Trophoblast cell (in vitro differentiated cells and primary cell): Measurements from ENCODE around the gene CDHR4.
"Not testable (repeated sequence)": the region's sequence is repeated elsewhere in the genome, so short reads cannot be mapped to it uniquely, and the experiment has no call there.

Source experiments
- DNase-seq, 2 donors: peaks; one replicate each; pipeline ENCODE4 v3.0.0-alpha.2; 2016
- H2AFZ ChIP-seq: 2 replicates; pipeline ENCODE4 v1.6.1; 2013; ENCODE audit warnings: low read length, moderate library complexity, mild to moderate bottlenecking; ENCODE audit not compliant: insufficient read depth, poor library complexity
- H2AK5ac ChIP-seq: 2 replicates; pipeline ENCODE4 v1.6.1; 2013; ENCODE audit warnings: mild to moderate bottlenecking, low read length
- H2BK120ac ChIP-seq: 2 replicates; pipeline ENCODE4 v1.6.1; 2013; ENCODE audit warnings: low read length, mild to moderate bottlenecking, moderate library complexity; ENCODE audit not compliant: insufficient read depth, poor library complexity
- H2BK12ac ChIP-seq: 2 replicates; pipeline ENCODE4 v1.6.1; 2013; ENCODE audit warnings: mild to moderate bottlenecking, low read length, moderate library complexity
- H2BK5ac ChIP-seq: 2 replicates; pipeline ENCODE4 v1.6.1; 2013; ENCODE audit warnings: low read length, low read depth, moderate library complexity, mild to moderate bottlenecking; ENCODE audit not compliant: poor library complexity
- H3K14ac ChIP-seq: 2 replicates; pipeline ENCODE4 v1.6.1; 2013; ENCODE audit warnings: mild to moderate bottlenecking, low read length
- H3K18ac ChIP-seq: 2 replicates; pipeline ENCODE4 v1.6.1; 2013; ENCODE audit warnings: mild to moderate bottlenecking, low read length
- H3K23ac ChIP-seq: 2 replicates; pipeline ENCODE4 v1.6.1; 2013; ENCODE audit warnings: low read length
- H3K27ac ChIP-seq: 2 replicates; pipeline ENCODE4 v1.5.1; 2013; ENCODE audit warnings: low read depth, mild to moderate bottlenecking, inconsistent platforms, low read length, moderate library complexity
- H3K27me3 ChIP-seq: 2 replicates; pipeline ENCODE4 v1.6.1; 2013; ENCODE audit warnings: inconsistent platforms, mild to moderate bottlenecking, low read length, moderate library complexity; ENCODE audit not compliant: insufficient read depth
- H3K36me3 ChIP-seq, 2 experiments: 1 replicate in 1 of 2; 2 replicates in 1 of 2; pipeline ENCODE4 v1.6.1; 2013; ENCODE audit warnings: low read length in 2 of 2, mild to moderate bottlenecking in 2 of 2, moderate library complexity in 1 of 2; ENCODE audit not compliant: insufficient read depth in 2 of 2, control insufficient read depth in 1 of 2
- H3K4ac ChIP-seq: 2 replicates; pipeline ENCODE4 v1.6.1; 2013; ENCODE audit warnings: low read depth, mild to moderate bottlenecking, low read length, moderate library complexity
- H3K4me1 ChIP-seq, 2 experiments: 1 replicate in 1 of 2; 2 replicates in 1 of 2; pipeline ENCODE4 v1.6.1; 2013; ENCODE audit warnings: low read length in 2 of 2, mild to moderate bottlenecking in 2 of 2, moderate library complexity in 1 of 2; ENCODE audit not compliant: insufficient read depth in 2 of 2, control insufficient read depth in 1 of 2
- H3K4me2 ChIP-seq: 2 replicates; pipeline ENCODE4 v1.6.1; 2013; ENCODE audit warnings: inconsistent platforms, mild to moderate bottlenecking, low read length, moderate library complexity
- H3K4me3 ChIP-seq: 2 replicates; pipeline ENCODE4 v1.5.1; 2013; ENCODE audit warnings: mild to moderate bottlenecking, low read depth, low read length, inconsistent platforms
- H3K79me1 ChIP-seq: one replicate; pipeline ENCODE4 v1.6.1; 2013; ENCODE audit warnings: low read length
- H3K79me2 ChIP-seq: 2 replicates; pipeline ENCODE4 v1.6.1; 2013; ENCODE audit warnings: low read length, mild to moderate bottlenecking; ENCODE audit not compliant: control insufficient read depth, insufficient read depth, poor library complexity
- H3K9ac ChIP-seq: 2 replicates; pipeline ENCODE4 v1.6.1; 2013; ENCODE audit warnings: mild to moderate bottlenecking, low read length
- H3K9me3 ChIP-seq: 2 replicates; pipeline ENCODE4 v1.6.1; 2013; ENCODE audit warnings: low read depth, mild to moderate bottlenecking, control low read depth, inconsistent platforms, low read length; ENCODE audit not compliant: insufficient read depth
- H4K12ac ChIP-seq: 2 replicates; pipeline ENCODE4 v1.6.1; 2013; ENCODE audit warnings: low read depth, mild to moderate bottlenecking, low read length, moderate library complexity
- H4K8ac ChIP-seq: 2 replicates; pipeline ENCODE4 v1.6.1; 2013; ENCODE audit warnings: low read depth, mild to moderate bottlenecking, low read length, moderate library complexity
- H4K91ac ChIP-seq: one replicate; pipeline ENCODE4 v1.6.1; 2013; ENCODE audit warnings: low read depth, mild to moderate bottlenecking, low read length, moderate library complexity
- WGBS: extraction: QIAGEN DNeasy Blood & Tissue Kit; methylation state at CpG from one replicate; pipeline ENCODE4 v1.1.7; 2013; ENCODE audit warnings: missing lambda C conversion rate; ENCODE audit not compliant: insufficient read length, insufficient coverage; ENCODE audit errors: extremely low coverage; 5-methylcytosine and 5-hydroxymethylcytosine counted together

Gene CDHR4

GRCh38 chr3:49831341-49831740, 31.7 kb upstream of the CDHR4 start:
- no peak overlapping the region for H2BK120ac ChIP-seq
- peaks cover 29 to 36% of the 10 kb centered on the region in 2 experiments for H3K36me3 ChIP-seq
- H3K27me3 ChIP-seq = no peaks in the 10 kb centered on the region
- no peak overlapping the region for H4K8ac ChIP-seq
- H3K4me2 ChIP-seq = no peak overlapping the region
- no peak overlapping the region for H3K4me3 ChIP-seq
- H3K9ac ChIP-seq = no peak overlapping the region
- no CpG with 5 or more reads among the region's 3 CpGs for WGBS
- H2AK5ac ChIP-seq = no peak overlapping the region
- H3K23ac ChIP-seq = no peak overlapping the region
- no peaks in the 10 kb centered on the region for H3K79me2 ChIP-seq
- H4K12ac ChIP-seq = no peak overlapping the region
- no peak for DNase-seq
- no peak overlapping the region for H4K91ac ChIP-seq
- no peak overlapping the region for H2BK5ac ChIP-seq
- H3K14ac ChIP-seq = no peak overlapping the region
- no peak overlapping the region for H3K27ac ChIP-seq
- no peak overlapping the region for H2AFZ ChIP-seq
- no peaks in the 10 kb centered on the region for H3K4me1 ChIP-seq
- no peak overlapping the region for H3K18ac ChIP-seq
- no peaks in the 10 kb centered on the region for H3K79me1 ChIP-seq
- no peaks in the 10 kb centered on the region for H3K9me3 ChIP-seq
- no peak overlapping the region for H3K4ac ChIP-seq
- no peak overlapping the region for H2BK12ac ChIP-seq

DNA sequence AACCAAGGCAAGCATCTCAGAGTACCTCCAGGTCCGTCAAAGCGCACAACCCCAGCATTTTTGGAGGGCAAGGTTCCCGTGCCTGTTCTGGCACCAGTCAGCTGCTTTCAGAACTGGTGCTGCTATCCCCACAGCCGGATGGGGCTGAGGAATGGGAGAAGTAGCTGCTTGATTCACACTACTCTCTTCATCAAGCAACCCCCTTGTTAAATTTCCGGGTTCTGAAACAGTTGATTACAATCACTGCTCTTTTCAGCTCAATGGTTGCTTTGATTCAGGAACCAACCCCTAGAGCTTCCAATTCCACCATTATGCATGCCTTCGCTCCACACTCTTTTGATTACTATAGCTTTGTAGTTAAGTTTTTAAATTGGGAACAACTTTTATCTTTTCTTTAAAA, 26.3 kb upstream of the CDHR4 start:
- H3K79me2 ChIP-seq = no peaks in the 10 kb centered on the region
- H4K8ac ChIP-seq = no peak overlapping the region
- H3K4me1 ChIP-seq = no peaks in the 10 kb centered on the region
- H3K9me3 ChIP-seq = no peaks in the 10 kb centered on the region
- no peak overlapping the region for H2AFZ ChIP-seq
- DNase-seq = no peak
- no peak overlapping the region for H3K4ac ChIP-seq
- no peaks in the 10 kb centered on the region for H3K79me1 ChIP-seq
- no peak overlapping the region for H3K23ac ChIP-seq
- no peak overlapping the region for H4K91ac ChIP-seq
- H2BK5ac ChIP-seq = no peak overlapping the region
- no peaks in the 10 kb centered on the region for H3K27me3 ChIP-seq
- WGBS = no CpG with 5 or more reads among the region's 6 CpGs
- no peak overlapping the region for H3K14ac ChIP-seq
- H2AK5ac ChIP-seq = no peak overlapping the region
- H3K4me2 ChIP-seq = no peak overlapping the region
- H3K27ac ChIP-seq = no peak overlapping the region
- no peak overlapping the region for H3K9ac ChIP-seq
- H3K18ac ChIP-seq = no peak overlapping the region
- no peak overlapping the region for H2BK120ac ChIP-seq
- H4K12ac ChIP-seq = no peak overlapping the region
- no peak overlapping the region for H2BK12ac ChIP-seq
- H3K36me3 ChIP-seq = peaks cover 17 to 22% of the 10 kb centered on the region in 2 experiments
- no peak overlapping the region for H3K4me3 ChIP-seq

DNA sequence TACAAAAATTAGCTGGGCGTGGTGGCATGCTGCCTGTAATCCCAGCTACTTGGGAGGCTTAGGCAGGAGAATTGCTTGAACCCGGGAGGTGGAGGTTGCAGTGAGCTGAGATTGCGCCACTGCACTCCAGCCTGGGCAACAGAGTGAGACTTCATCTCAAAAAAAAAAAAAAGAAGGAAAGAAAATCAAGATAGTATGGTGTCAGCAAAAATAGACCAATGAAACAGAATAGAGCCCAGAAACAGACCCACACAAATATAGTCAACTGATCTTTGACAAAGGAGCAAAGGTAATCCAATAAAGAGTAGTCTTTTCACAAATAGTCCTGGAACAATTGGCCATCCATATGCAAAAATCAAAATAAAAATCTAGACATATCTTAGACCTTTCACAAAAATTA, 23.5 kb upstream of the CDHR4 start:
- H4K8ac ChIP-seq, DNase-seq, H3K27ac ChIP-seq, H3K4me3 ChIP-seq, H3K4me1 ChIP-seq, H3K14ac ChIP-seq, H3K79me2 ChIP-seq, H3K9ac ChIP-seq, H4K12ac ChIP-seq, H3K9me3 ChIP-seq, H3K4me2 ChIP-seq, H4K91ac ChIP-seq, H2BK5ac ChIP-seq, H2BK120ac ChIP-seq, H2BK12ac ChIP-seq, H3K4ac ChIP-seq, H3K27me3 ChIP-seq, H3K79me1 ChIP-seq, H3K36me3 ChIP-seq, H2AFZ ChIP-seq, H3K18ac ChIP-seq, H2AK5ac ChIP-seq, H3K23ac ChIP-seq: not testable (repeated sequence)
- no CpG with 5 or more reads among the region's 3 CpGs for WGBS

DNA sequence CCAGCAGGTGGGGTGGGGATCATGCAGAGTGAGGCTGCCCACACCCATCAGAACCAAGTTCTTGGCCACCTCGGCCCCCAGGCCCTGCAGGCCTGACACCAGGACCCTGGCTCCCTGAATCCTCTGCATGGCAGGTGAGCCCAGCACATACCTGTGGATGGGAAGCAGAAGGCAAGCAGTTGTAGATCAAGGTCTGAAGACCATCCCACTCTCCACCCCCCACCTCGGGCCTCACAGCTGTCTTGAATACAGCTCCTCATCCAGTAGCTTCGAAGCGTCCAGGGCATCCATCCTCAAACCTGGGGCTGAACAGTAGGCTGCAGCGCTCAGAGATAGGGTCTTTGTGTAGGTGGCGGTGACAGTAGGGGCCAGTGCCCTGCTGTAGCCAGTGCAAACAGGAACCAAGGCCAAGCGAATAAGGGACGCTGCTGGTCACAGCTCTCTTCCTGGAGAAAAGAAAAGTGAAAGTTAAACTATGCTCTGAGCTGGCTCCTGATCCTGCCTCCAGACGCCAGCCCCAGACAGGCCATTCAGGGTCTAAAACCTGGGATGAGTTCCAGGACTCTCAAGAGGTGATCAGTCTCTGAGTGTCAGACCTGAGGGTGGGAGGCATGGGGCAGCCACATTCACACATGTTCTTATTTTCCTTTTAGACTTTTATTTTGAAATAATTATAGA, 14.0 kb upstream of the CDHR4 start, which contains the start of gene UBA7:
TSS of gene UBA7 (minus strand) at position 457 of the 678 bp plus-strand sequence. CDS start at position 291, 166 bp downstream.
- WGBS = no CpG with 5 or more reads among the region's 9 CpGs
- H2BK5ac ChIP-seq = no peak within 1 kb of the TSS
- H2AFZ ChIP-seq = no peak within 1 kb of the TSS
- peak within 1 kb of the TSS; percentile 31 for H4K8ac ChIP-seq
- no peak within 1 kb of the TSS for H2AK5ac ChIP-seq
- peak within 1 kb of the TSS; percentile 58 for H4K91ac ChIP-seq
- H3K4me1 ChIP-seq = peaks cover 4 to 7% of the 10 kb centered on the region in 2 experiments
- H3K27ac ChIP-seq = no peak within 1 kb of the TSS
- H3K79me2 ChIP-seq = no peaks in the 10 kb centered on the region
- no peaks in the 10 kb centered on the region for H3K27me3 ChIP-seq
- peak; percentile 14 to 60 for DNase-seq
- H3K4me3 ChIP-seq = no peak within 1 kb of the TSS
- H3K18ac ChIP-seq = no peak within 1 kb of the TSS
- no peak within 1 kb of the TSS for H2BK120ac ChIP-seq
- no peak within 1 kb of the TSS for H3K9ac ChIP-seq
- H3K4ac ChIP-seq = no peak within 1 kb of the TSS
- H4K12ac ChIP-seq = no peak within 1 kb of the TSS
- H2BK12ac ChIP-seq = peak within 1 kb of the TSS; percentile 23
- H3K4me2 ChIP-seq = no peak within 1 kb of the TSS
- no peak within 1 kb of the TSS for H3K23ac ChIP-seq
- no peaks in the 10 kb centered on the region for H3K79me1 ChIP-seq
- H3K36me3 ChIP-seq = no peaks in the 10 kb centered on the region
- peaks cover 2% of the 10 kb centered on the region for H3K9me3 ChIP-seq
- H3K14ac ChIP-seq = no peak within 1 kb of the TSS
